Panc1 (cell line): ENCODE results near the gene APBB2.

ENCODE experiments used
- CTCF ChIP-seq: fragments of 450-650 bp; IDR thresholded peaks from 2 replicates; pipeline ENCODE4 v1.5.1; 2017; ENCODE audit warnings: mild to moderate bottlenecking
- POLR2AphosphoS5 ChIP-seq: IDR thresholded peaks from 2 replicates; pipeline ENCODE4 v1.6.1; 2012; ENCODE audit warnings: mild to moderate bottlenecking, low read depth, low read length, moderate library complexity
- REST ChIP-seq, 2 experiments: IDR thresholded peaks; 2 replicates each; pipeline ENCODE4 v1.6.1; 2011 to 2012; ENCODE audit warnings: low read depth in 2 of 2, control low read depth in 1 of 2, low read length in 1 of 2, mild to moderate bottlenecking in 1 of 2, moderate library complexity in 1 of 2; ENCODE audit not compliant: insufficient read depth in 1 of 2
- SIN3A ChIP-seq: IDR thresholded peaks from 2 replicates; pipeline ENCODE4 v1.6.1; 2012; ENCODE audit warnings: low read depth, mild to moderate bottlenecking, low read length, moderate library complexity, borderline replicate concordance; ENCODE audit not compliant: insufficient read depth

GRCh38 chr4:40822420-40823166, 391.7 kb downstream of the APBB2 start:
- TF ChIP-seq CTCF (no peak), POLR2AphosphoS5 (no peak), SIN3A (no peak), REST (IDR thresholded peaks at IDR 0.05; ENCODE audit: insufficient read depth in 1 of 2, low read depth in 2 of 2, low read length in 1 of 2) (no peak)
